K562 (cell line): Measurements from ENCODE around the gene SLC25A28. TPM values are rescaled to one million over a fixed set of nuclear protein-coding genes. Genes with fewer than 3 reads are reported as not detected.

Experiments used
- ATAC-seq: fragments of 200-7000 bp; cut with Tn5 transposase; 3 replicates; pipeline ENCODE4 v1.9.1; 2020; ENCODE audit warnings: moderate library complexity
- BruUV-seq: library from RNA; stranded (reverse); fragments of 400-500 nt; replicated peaks from 2 replicates; lab custom pipeline; 2021; lab: Mats Ljungman, UMichigan
- CTCF ChIA-PET: fragments of 300-600 bp; formaldehyde crosslinking; extraction: SDS; loops from one replicate; lab custom pipeline; 2021; ENCODE audit warnings: low intra/inter-chr PET ratio; lab: Yijun Ruan, JAX
- POLR2A ChIA-PET: fragments of 300-600, 350-650 bp; sonication (Branson Sonifier 250); formaldehyde crosslinking; extraction: SDS; loops from one replicate; lab custom pipeline; 2021; ENCODE audit warnings: antibody characterized with exemption, inconsistent platforms; lab: Yijun Ruan, JAX
- DNase-seq, 4 experiments: peaks; one replicate each; pipeline versions ENCODE4 v3.0.0 to v3.0.0-alpha.2; 2011 to 2018; ENCODE audit warnings: low spot score in 3 of 4, mixed read lengths in 3 of 4; ENCODE audit errors: extremely low read depth in 1 of 4
- FAIRE-seq: peaks from 2 replicates; lab custom pipeline; 2011; peaks lifted over from hg19 to GRCh38; lab: Jason Lieb, UNC
- H2AFZ ChIP-seq: 2 replicates; pipeline ENCODE4 v1.6.0; 2011; ENCODE audit warnings: low read depth, low read length, control low read depth, inconsistent platforms
- H3K27ac ChIP-seq: fragments of 200-600 bp; 3 replicates; pipeline ENCODE4 v1.8.0; 2011; ENCODE audit warnings: low read depth, mild to moderate bottlenecking, control low read depth, inconsistent platforms, low read length, moderate library complexity, mixed read lengths; ENCODE audit errors: extremely low read depth
- H3K27me3 ChIP-seq, 2 experiments: fragments of 300-600 bp in 1 of 2; 2 replicates in 1 of 2; 3 replicates in 1 of 2; pipeline versions ENCODE4 v1.6.0 to v1.8.0; 2011; ENCODE audit warnings: inconsistent platforms in 2 of 2, low read length in 2 of 2, mild to moderate bottlenecking in 1 of 2, mixed read lengths in 1 of 2, moderate library complexity in 1 of 2; ENCODE audit not compliant: control insufficient read depth in 2 of 2, insufficient read depth in 2 of 2
- H3K36me3 ChIP-seq: fragments of 300-600 bp; 3 replicates; pipeline ENCODE4 v1.8.0; 2011; ENCODE audit warnings: mild to moderate bottlenecking, low read length, inconsistent platforms; ENCODE audit not compliant: control insufficient read depth, insufficient read depth
- H3K4me1 ChIP-seq, 2 experiments: fragments of 200-600 bp in 1 of 2; replicated peaks in 1 of 2; 2 replicates in 1 of 2; 3 replicates in 1 of 2; pipeline versions ENCODE4 v1.5.1 to v1.8.0; 2011; ENCODE audit warnings: inconsistent platforms in 2 of 2, low read length in 2 of 2, mild to moderate bottlenecking in 1 of 2, mixed read lengths in 1 of 2, moderate library complexity in 1 of 2; ENCODE audit not compliant: control insufficient read depth in 2 of 2, insufficient read depth in 2 of 2
- H3K4me2 ChIP-seq: 2 replicates; pipeline ENCODE4 v1.6.1; 2011; ENCODE audit warnings: low read length, control low read depth, inconsistent platforms, mixed read lengths; ENCODE audit not compliant: insufficient read depth
- H3K4me3 ChIP-seq: fragments of 200-600 bp; sonication (generic), shearing (Covaris generic); 2 replicates; pipeline ENCODE4 v1.5.1; 2016; ENCODE audit warnings: control low read depth, inconsistent platforms
- H3K79me2 ChIP-seq: fragments of 200-600 bp; 3 replicates; pipeline ENCODE4 v1.8.0; 2011; ENCODE audit warnings: low read length, inconsistent platforms; ENCODE audit not compliant: control insufficient read depth, insufficient read depth
- H3K9ac ChIP-seq, 2 experiments: 2 replicates each; pipeline versions ENCODE4 v1.6.0 to v1.6.1; 2011; ENCODE audit warnings: low read depth in 2 of 2, low read length in 2 of 2, control low read depth in 1 of 2, inconsistent platforms in 1 of 2, mild to moderate bottlenecking in 1 of 2, mixed read lengths in 1 of 2; ENCODE audit not compliant: insufficient read depth in 1 of 2
- H3K9me1 ChIP-seq: one replicate; pipeline ENCODE4 v1.6.0; 2011; ENCODE audit warnings: inconsistent platforms, mild to moderate bottlenecking, low read length, moderate library complexity; ENCODE audit not compliant: control insufficient read depth, insufficient read depth
- H3K9me3 ChIP-seq: replicated peaks from 2 replicates; pipeline ENCODE4 v1.5.1; 2011; ENCODE audit warnings: low read depth, low read length, inconsistent platforms; ENCODE audit not compliant: control insufficient read depth, insufficient read depth
- H4K20me1 ChIP-seq: replicated peaks from 2 replicates; pipeline ENCODE4 v1.6.1; 2011; ENCODE audit warnings: low read length, inconsistent platforms, mixed read lengths; ENCODE audit not compliant: control insufficient read depth, insufficient read depth
- CCAR2 ChIP-seq: fragments of 200-400 bp; formaldehyde crosslinking; IDR thresholded peaks from 2 replicates; pipeline ENCODE4 v1.6.1; 2017; ENCODE audit warnings: mild to moderate bottlenecking, low read depth, low read length
- ELF4 ChIP-seq: fragments of 450-650 bp; formaldehyde crosslinking; IDR thresholded peaks from 2 replicates; pipeline ENCODE4 v1.4.0; 2022; ENCODE audit warnings: missing genetic modification characterization
- EP400 ChIP-seq: fragments of 450-650 bp; IDR thresholded peaks from 2 replicates; pipeline ENCODE4 v1.6.1; 2017; ENCODE audit warnings: antibody characterized with exemption, mild to moderate bottlenecking, moderate library complexity
- LCOR ChIP-seq: sonication (generic); formaldehyde crosslinking; IDR thresholded peaks from 2 replicates; pipeline ENCODE4 v1.8.0; 2022; ENCODE audit warnings: mild to moderate bottlenecking, missing genetic modification reagents
- MBD2 ChIP-seq: sonication (generic); IDR thresholded peaks from 2 replicates; pipeline ENCODE4 v1.6.1; 2016; ENCODE audit warnings: low read depth, borderline replicate concordance
- MITF ChIP-seq: IDR thresholded peaks from 2 replicates; pipeline ENCODE4 v1.6.1; 2014; ENCODE audit warnings: antibody characterized with exemption
- MYNN ChIP-seq, 2 experiments: sonication (generic); formaldehyde crosslinking in 1 of 2; IDR thresholded peaks; 2 replicates each; pipeline versions ENCODE4 v1.5.0 to v1.6.1; 2016 to 2020; ENCODE audit warnings: antibody characterized with exemption in 1 of 2, missing genetic modification reagents in 1 of 2
- PURB ChIP-seq: sonication (generic); formaldehyde crosslinking; IDR thresholded peaks from 2 replicates; pipeline ENCODE4 v1.9.0; 2021; ENCODE audit warnings: low read depth, mild to moderate bottlenecking, missing genetic modification reagents
- TAL1 ChIP-seq: fragments of 450-650 bp; IDR thresholded peaks from 2 replicates; pipeline ENCODE4 v1.6.1; 2016; ENCODE audit warnings: mild to moderate bottlenecking
- TBL1XR1 ChIP-seq, 2 experiments: IDR thresholded peaks; 2 replicates each; pipeline ENCODE4 v1.6.1; 2012; ENCODE audit warnings: improper control_type of control experiment in 2 of 2, low read length in 2 of 2, mild to moderate bottlenecking in 1 of 2
- XRCC3 ChIP-seq: fragments of 450-650 bp; IDR thresholded peaks from 2 replicates; pipeline ENCODE4 v1.6.1; 2017; ENCODE audit warnings: mild to moderate bottlenecking, moderate library complexity
- ZBTB7A ChIP-seq: IDR thresholded peaks from 2 replicates; pipeline ENCODE4 v1.6.1; 2011; ENCODE audit warnings: low read depth, mild to moderate bottlenecking, low read length, moderate library complexity, borderline replicate concordance; ENCODE audit not compliant: control insufficient read depth
- ZFX ChIP-seq: sonication (generic); formaldehyde crosslinking; IDR thresholded peaks from 2 replicates; pipeline ENCODE4 v1.8.0; 2022; ENCODE audit warnings: mild to moderate bottlenecking, missing genetic modification reagents, moderate library complexity
- WGBS: fragments of 100-300 bp; shearing (Covaris generic); methylation state at CpG from one replicate; pipeline ENCODE4 v1.1.6; 2016; ENCODE audit warnings: low coverage, mixed read lengths; ENCODE audit not compliant: insufficient coverage; ENCODE audit errors: missing lambda C conversion rate; 5-methylcytosine and 5-hydroxymethylcytosine counted together
- in situ Hi-C: fragments of 300-500 bp; cut with MboI; formaldehyde crosslinking; loops from 4 replicates; pipeline ENCODE4 v1.15.0; 2018; ENCODE audit warnings: inconsistent platforms, mixed read lengths
- intact Hi-C: fragments of 100-400 bp; cut with micrococcal nuclease; formaldehyde crosslinking; loops from 2 replicates; pipeline ENCODE4 v1.14.2; 2022
- polyA plus RNA-seq, 8 experiments: library from polyadenylated mRNA; depleted of rRNA in 4 of 8; stranded (reverse) in 5 of 8; unstranded in 3 of 8; fragments of >200 nt; fragmentation: Nextera tagmentation in 2 of 8; fragmentation: Illumina TruSeq in 1 of 8; extraction: Ambion mirVana in 2 of 8; extraction: Trizol in 1 of 8; gene quantifications; 2 replicates each; pipeline versions ENCODE4 v1.2.1 to v1.2.3, GENCODE V29; 2011 to 2014; ENCODE audit warnings: inconsistent platforms in 1 of 8, missing spikeins in 1 of 8
- total RNA-seq, 7 experiments: library from RNA; depleted of rRNA in 6 of 7; stranded (reverse); fragments of >200 nt in 6 of 7; fragmentation: Illumina TruSeq in 2 of 7; extraction: Trizol in 2 of 7; gene quantifications; 2 replicates each; pipeline versions ENCODE4 v1.2.1 to v1.2.3, GENCODE V29; 2011 to 2021; ENCODE audit warnings: low replicate concordance in 1 of 7
- TF ChIP-seq, protein P1 (sequence below): sonication (generic); formaldehyde crosslinking; IDR thresholded peaks from 2 replicates; pipeline ENCODE4 v1.8.0; 2022; ENCODE audit warnings: missing genetic modification reagents, mild to moderate bottlenecking, borderline replicate concordance

Gene SLC25A28
- total and polyA plus RNA-seq, 9 of the 15 experiments (the other 6 are each of a cell fraction or from before 2014, with no cell fraction given), result 6.2 to 32.3 (median 18.8) TPM

- intact Hi-C loops, result no loop called here
- no peak for ATAC-seq
Observed at GRCh38 chr10:99611326-99611725, 8.9 kb downstream of the SLC25A28 start.

More at GRCh38 chr10:99611326-99611725, 8.9 kb downstream of the SLC25A28 start:
- Histone ChIP-seq H4K20me1 (no peaks in the 10 kb centered on the region; the same call in none of the 2 replicates), H3K4me1 (no peaks in the 10 kb centered on the region; a peak in 1 of 5 replicates), H2AFZ (no peak overlapping the region), H3K27me3 (no peaks in the 10 kb centered on the region), H3K9ac (no peak overlapping the region), H3K27ac (no peak overlapping the region)
- FAIRE-seq, result no peak
- CTCF ChIA-PET, result interaction anchor here (1.4 to 2.2 kb wide), 2 partner anchors 176 to 219 kb away, joined by 9 to 13 read pairs; no protein-coding TSS in a partner anchor
- POLR2A ChIA-PET, result interaction anchor here (0.7 kb wide), 1 partner anchor 13 kb away, joined by 3 read pairs; no protein-coding TSS in a partner anchor
- BruUV-seq, result no TSS peak
- in situ Hi-C loops, result loop anchor here (5.0 kb wide), 2 partner anchors 49 to 179 kb away; partner anchors contain the start of gene GOT1
- DNase-seq, result no peak
- no peak for TF ChIP-seq XRCC3
- no peak for TF ChIP-seq TAL1
- no peak for TF ChIP-seq LCOR (CRISPR knock-in tag)
- no peak for TF ChIP-seq MBD2
- TF ChIP-seq ELF4 (CRISPR knock-in tag), result no peak
- TF ChIP-seq ZFX (CRISPR knock-in tag), result no peak
- no peak for TF ChIP-seq TBL1XR1 (IDR thresholded peaks at IDR 0.05; ENCODE audit: low read length in 2 of 2)
- TF ChIP-seq EP400, result no peak
- TF ChIP-seq ZBTB7A, result no peak
- TF ChIP-seq MYNN (IDR thresholded peaks at IDR 0.05), result no peak
- TF ChIP-seq MYNN (CRISPR knock-in tag; IDR thresholded peaks at IDR 0.05), result no peak
- no peak for TF ChIP-seq PURB (CRISPR knock-in tag)
- no peak for TF ChIP-seq CCAR2
- no peak for TF ChIP-seq MITF
- TF ChIP-seq, protein P1, sequence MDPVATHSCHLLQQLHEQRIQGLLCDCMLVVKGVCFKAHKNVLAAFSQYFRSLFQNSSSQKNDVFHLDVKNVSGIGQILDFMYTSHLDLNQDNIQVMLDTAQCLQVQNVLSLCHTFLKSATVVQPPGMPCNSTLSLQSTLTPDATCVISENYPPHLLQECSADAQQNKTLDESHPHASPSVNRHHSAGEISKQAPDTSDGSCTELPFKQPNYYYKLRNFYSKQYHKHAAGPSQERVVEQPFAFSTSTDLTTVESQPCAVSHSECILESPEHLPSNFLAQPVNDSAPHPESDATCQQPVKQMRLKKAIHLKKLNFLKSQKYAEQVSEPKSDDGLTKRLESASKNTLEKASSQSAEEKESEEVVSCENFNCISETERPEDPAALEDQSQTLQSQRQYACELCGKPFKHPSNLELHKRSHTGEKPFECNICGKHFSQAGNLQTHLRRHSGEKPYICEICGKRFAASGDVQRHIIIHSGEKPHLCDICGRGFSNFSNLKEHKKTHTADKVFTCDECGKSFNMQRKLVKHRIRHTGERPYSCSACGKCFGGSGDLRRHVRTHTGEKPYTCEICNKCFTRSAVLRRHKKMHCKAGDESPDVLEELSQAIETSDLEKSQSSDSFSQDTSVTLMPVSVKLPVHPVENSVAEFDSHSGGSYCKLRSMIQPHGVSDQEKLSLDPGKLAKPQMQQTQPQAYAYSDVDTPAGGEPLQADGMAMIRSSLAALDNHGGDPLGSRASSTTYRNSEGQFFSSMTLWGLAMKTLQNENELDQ, result no peak
- TF ChIP-seq, all 486 proteins: peak for 0
- Histone ChIP-seq H3K36me3 (peaks cover 44% of the 10 kb centered on the region; the same call in 2 of the 3 replicates), H3K4me3 (no peak overlapping the region), H3K9me3 (no peaks in the 10 kb centered on the region), H3K79me2 (peaks cover 6% of the 10 kb centered on the region; the same call in 2 of the 3 replicates), H3K4me2 (no peak overlapping the region), H3K9me1 (no peaks in the 10 kb centered on the region)
- WGBS, result 77% methylated on average over 2 of the region's 4 CpGs
